Astrocyte of the spinal cord (primary cell): ENCODE results near the gene HECTD1.

Source experiments
- DNase-seq: peaks from one replicate; pipeline ENCODE4 v3.0.0; 2011; ENCODE audit warnings: low read depth, low spot score
- H3K4me3 ChIP-seq: 2 replicates; pipeline ENCODE4 v1.5.1; 2011; ENCODE audit warnings: low read depth, mild to moderate bottlenecking, low read length, moderate library complexity
- in situ Hi-C: cut with HindIII; loops from 2 replicates; pipeline ENCODE4 v1.10.0; 2017; ENCODE audit warnings: low sequenced_read_pairs
- TF ChIP-seq, protein P1 (sequence below): IDR thresholded peaks from 2 replicates; pipeline ENCODE4 v1.5.1; 2012; ENCODE audit warnings: low read depth, mild to moderate bottlenecking, low read length, inconsistent platforms

The HECTD1 gene

DNA sequence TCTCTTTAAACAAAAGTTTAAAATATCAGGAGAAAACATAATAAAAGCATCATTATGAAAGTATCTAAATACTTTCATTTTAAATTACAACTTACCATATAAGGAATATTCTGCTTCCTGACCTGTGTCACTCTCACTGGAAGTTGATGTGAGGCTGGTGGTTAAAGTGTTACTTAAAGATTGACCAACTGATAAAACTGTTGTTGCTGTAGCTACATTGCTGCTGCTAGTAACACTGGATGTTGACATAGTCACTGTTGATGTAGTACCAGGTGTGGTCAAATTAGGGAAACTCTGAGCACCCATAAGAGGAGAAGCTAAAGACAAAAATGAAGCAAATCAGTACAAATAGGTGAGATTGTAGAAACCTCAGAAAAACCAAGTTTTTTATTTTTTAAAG is 79.9 kb downstream of the HECTD1 start:
- DNase-seq = no peak
- no peak overlapping the region for H3K4me3 ChIP-seq
- TF ChIP-seq, protein P1, sequence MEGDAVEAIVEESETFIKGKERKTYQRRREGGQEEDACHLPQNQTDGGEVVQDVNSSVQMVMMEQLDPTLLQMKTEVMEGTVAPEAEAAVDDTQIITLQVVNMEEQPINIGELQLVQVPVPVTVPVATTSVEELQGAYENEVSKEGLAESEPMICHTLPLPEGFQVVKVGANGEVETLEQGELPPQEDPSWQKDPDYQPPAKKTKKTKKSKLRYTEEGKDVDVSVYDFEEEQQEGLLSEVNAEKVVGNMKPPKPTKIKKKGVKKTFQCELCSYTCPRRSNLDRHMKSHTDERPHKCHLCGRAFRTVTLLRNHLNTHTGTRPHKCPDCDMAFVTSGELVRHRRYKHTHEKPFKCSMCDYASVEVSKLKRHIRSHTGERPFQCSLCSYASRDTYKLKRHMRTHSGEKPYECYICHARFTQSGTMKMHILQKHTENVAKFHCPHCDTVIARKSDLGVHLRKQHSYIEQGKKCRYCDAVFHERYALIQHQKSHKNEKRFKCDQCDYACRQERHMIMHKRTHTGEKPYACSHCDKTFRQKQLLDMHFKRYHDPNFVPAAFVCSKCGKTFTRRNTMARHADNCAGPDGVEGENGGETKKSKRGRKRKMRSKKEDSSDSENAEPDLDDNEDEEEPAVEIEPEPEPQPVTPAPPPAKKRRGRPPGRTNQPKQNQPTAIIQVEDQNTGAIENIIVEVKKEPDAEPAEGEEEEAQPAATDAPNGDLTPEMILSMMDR = no peak
- in situ Hi-C loops = no loop called here

DNA sequence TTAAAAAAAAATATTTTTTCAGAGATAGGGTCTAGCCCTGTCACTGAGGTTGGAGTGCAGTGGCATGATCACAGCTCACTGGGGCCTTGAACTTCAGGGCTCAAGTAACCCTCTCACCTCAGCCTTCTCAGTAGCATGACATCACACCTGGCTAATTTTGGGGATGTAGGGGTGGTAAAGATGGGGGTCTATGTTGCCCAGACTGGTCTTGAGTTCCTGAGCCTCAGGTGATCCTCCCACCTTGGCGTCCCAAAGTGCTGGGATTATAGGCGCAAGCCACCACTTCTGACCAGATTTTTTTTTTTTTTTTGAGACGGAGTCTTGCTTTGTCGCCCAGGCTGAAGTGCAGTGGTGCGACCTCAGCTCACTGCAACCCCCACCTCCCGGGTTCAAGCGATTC is 80.9 kb downstream of the HECTD1 start:
- TF ChIP-seq, protein P1 = no peak
- no peak overlapping the region for H3K4me3 ChIP-seq
- no peak for DNase-seq
- in situ Hi-C loops = no loop called here

DNA sequence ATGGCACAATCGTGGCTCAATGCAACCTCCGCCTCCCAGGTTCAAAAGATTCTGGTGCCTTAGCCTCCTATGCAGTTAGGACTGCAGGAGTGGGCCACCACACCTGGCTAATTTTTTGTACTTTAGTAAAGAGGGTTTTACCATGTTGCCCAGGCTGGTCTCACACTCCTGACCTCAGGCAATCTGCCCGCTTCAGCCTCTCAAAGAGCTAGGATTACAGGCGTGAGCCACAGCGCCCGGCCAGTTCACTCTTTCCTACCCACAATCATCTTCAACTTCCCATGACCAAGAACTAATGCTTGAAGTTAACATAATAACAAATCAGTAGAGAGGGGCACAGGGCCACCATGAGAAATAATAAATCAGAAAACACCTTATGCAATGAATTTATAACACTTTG is 82.4 kb downstream of the HECTD1 start:
- in situ Hi-C loops = no loop called here
- H3K4me3 ChIP-seq = no peak overlapping the region
- TF ChIP-seq, protein P1 = no peak
- DNase-seq = no peak

DNA sequence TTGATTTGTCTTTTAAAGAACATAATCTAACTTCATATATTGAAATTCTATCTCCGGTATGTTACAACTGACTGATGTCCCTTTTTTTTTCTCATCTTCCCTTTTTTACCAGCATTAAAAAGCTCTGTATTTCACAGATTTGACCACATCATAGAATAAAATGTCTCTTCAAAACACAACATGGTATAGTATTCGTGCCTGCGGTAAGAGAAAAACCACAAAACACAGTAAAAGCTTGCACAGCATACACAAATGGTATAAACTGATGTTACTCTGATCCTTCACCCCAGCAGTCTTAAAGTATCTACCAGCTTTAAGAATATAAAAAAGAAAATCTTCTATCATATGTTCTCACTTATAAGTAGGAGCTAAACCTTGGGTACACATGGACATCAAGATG is 83.4 kb downstream of the HECTD1 start:
- no peak overlapping the region for H3K4me3 ChIP-seq
- in situ Hi-C loops = no loop called here
- DNase-seq = no peak
- TF ChIP-seq, protein P1 = no peak

DNA sequence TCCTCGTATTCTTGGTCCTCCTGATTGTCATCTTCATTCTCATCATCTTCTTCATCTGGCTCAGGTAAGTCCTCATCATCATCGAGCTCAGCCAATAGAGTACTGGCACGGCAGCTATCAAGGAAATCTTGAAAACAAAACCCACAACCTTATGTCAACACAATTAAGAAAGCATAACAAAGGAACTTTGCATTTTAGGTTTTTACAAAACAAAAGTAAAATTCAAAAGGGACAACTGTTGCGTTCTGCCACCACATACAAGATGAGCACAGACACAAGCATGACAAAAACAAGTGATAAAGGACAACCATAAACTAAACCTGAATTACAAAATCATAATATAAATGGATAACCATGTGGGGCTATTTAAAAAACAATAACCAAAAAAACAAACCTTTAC is 84.7 kb downstream of the HECTD1 start:
- DNase-seq = no peak
- no peak overlapping the region for H3K4me3 ChIP-seq
- TF ChIP-seq, protein P1 = no peak
- in situ Hi-C loops = no loop called here

DNA sequence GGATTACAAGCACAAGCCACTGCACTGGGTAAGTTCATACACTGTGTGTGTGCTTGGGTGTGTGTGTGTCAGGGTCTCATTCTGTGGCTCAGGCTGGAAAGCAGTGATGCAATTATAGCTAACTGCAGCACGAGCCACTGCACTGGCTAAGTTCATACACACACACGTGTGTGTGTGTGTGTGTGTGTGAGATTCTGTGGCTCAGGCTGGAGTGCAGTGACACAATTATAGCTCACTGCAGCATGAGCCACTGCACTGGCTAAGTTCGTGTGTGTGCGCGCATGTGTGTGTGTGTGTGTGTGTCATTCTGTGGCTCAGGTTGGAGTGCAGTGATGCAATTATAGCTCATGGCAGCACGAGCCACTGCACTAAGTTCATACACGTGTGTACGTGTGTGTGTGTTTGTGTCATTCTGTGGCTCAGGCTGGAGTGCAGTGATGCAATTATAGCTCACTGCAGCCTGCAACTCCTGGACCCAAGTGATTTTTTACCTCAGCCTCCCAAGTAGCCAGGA is 85.4 kb downstream of the HECTD1 start:
- DNase-seq = peak; percentile 9
- no peak overlapping the region for H3K4me3 ChIP-seq
- TF ChIP-seq, protein P1 = no peak
- in situ Hi-C loops = no loop called here

DNA sequence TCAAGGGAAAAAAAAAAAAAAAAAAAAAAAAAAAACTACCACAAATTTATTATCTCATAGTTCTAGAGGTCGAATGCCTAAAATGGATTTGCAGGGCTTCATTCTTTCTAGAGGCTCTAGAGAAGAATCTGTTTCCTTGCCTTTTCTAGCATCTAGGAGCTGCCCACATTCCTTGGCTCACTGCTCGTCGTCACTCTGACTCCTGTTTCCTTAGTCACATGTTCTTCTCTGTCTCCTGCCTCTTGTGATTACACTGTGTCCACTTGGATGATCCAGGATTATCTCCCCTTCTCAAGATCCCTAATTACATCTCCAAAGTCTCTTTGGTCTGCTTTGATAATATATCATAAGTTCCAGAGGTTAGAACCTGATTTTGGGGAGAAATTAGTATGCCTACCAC is 88.7 kb downstream of the HECTD1 start:
- TF ChIP-seq, protein P1 = no peak
- H3K4me3 ChIP-seq = no peak overlapping the region
- no peak for DNase-seq
- in situ Hi-C loops = no loop called here
